OCI-LY7 (cell line): Measurements from ENCODE around the gene MAST1. TPM values are rescaled to one million over a fixed set of nuclear protein-coding genes. Genes with fewer than 3 reads are reported as not detected.

Experiments used
- BruUV-seq: library from RNA; stranded (reverse); fragments of 400-500 nt; replicated peaks from 2 replicates; lab custom pipeline; 2021; lab: Mats Ljungman, UMichigan
- CTCF ChIA-PET: fragments of 300-600 bp; sonication (Branson Sonifier 250); formaldehyde crosslinking; loops from one replicate; lab custom pipeline; 2022; ENCODE audit warnings: antibody characterized with exemption; ENCODE audit not compliant: unreplicated experiment; lab: Charles Lee
- POLR2A ChIA-PET: fragments of 300-600 bp; sonication (Branson Sonifier 250); formaldehyde crosslinking; loops from one replicate; lab custom pipeline; 2022; ENCODE audit warnings: antibody characterized with exemption; lab: Charles Lee
- DNase-seq: peaks from one replicate; pipeline ENCODE4 v3.0.0-alpha.2; 2015; ENCODE audit warnings: low spot score
- H2AFZ ChIP-seq: fragments of 200-600 bp; sonication (generic), shearing (Covaris generic); 2 replicates; pipeline ENCODE4 v1.6.1; 2014; ENCODE audit warnings: mild to moderate bottlenecking, antibody characterized with exemption, low read length, moderate library complexity
- H3K27ac ChIP-seq: fragments of 200-600 bp; sonication (generic); 2 replicates; pipeline ENCODE4 v1.5.1; 2014; ENCODE audit warnings: mixed run types, low read depth, mild to moderate bottlenecking, moderate library complexity, low read length, inconsistent platforms; ENCODE audit not compliant: poor library complexity, severe bottlenecking
- H3K36me3 ChIP-seq: fragments of 200-600 bp; sonication (generic); 2 replicates; pipeline ENCODE4 v1.6.1; 2014; ENCODE audit warnings: mild to moderate bottlenecking, antibody characterized with exemption, low read length, moderate library complexity, mixed read lengths; ENCODE audit not compliant: insufficient read depth
- H3K4me1 ChIP-seq: fragments of 200-600 bp; sonication (generic); 2 replicates; pipeline ENCODE4 v1.5.1; 2014; ENCODE audit warnings: mild to moderate bottlenecking, low read length; ENCODE audit not compliant: insufficient read depth, poor library complexity, severe bottlenecking
- H3K4me2 ChIP-seq: fragments of 200-600 bp; sonication (generic); 2 replicates; pipeline ENCODE4 v1.6.1; 2014; ENCODE audit warnings: mild to moderate bottlenecking, low read length
- H3K4me3 ChIP-seq: fragments of 200-600 bp; sonication (generic); 2 replicates; pipeline ENCODE4 v1.5.1; 2014; ENCODE audit warnings: mild to moderate bottlenecking, low read depth, low read length; ENCODE audit not compliant: poor library complexity, severe bottlenecking
- H3K79me2 ChIP-seq: fragments of 200-600 bp; sonication (generic); 2 replicates; pipeline ENCODE4 v1.6.1; 2016; ENCODE audit warnings: low read depth, mild to moderate bottlenecking, low read length, moderate library complexity, mixed read lengths; ENCODE audit not compliant: insufficient read depth
- H3K9me2 ChIP-seq: fragments of 200-600 bp; sonication (generic); 2 replicates; pipeline ENCODE4 v1.6.1; 2016; ENCODE audit warnings: mild to moderate bottlenecking, low read length, mixed read lengths; ENCODE audit not compliant: insufficient read depth
- H3K9me3 ChIP-seq: fragments of 200-600 bp; sonication (generic); 2 replicates; pipeline ENCODE4 v1.6.1; 2014; ENCODE audit warnings: mild to moderate bottlenecking, mixed run types, low read length, mixed read lengths
- H4K20me1 ChIP-seq: fragments of 200-600 bp; sonication (generic); 2 replicates; pipeline ENCODE4 v1.6.1; 2014; ENCODE audit warnings: mild to moderate bottlenecking, antibody characterized with exemption, low read length, moderate library complexity, mixed read lengths; ENCODE audit not compliant: insufficient read depth
- CTCF ChIP-seq: fragments of 200-600 bp; sonication (generic); conservative IDR thresholded peaks from 2 replicates; pipeline ENCODE4 v1.5.1; 2014; ENCODE audit warnings: mild to moderate bottlenecking, antibody characterized with exemption, low read length, moderate library complexity, mixed read lengths
- EZH2phosphoT487 ChIP-seq: fragments of 200-600 bp; sonication (generic); IDR thresholded peaks from 2 replicates; pipeline ENCODE4 v1.6.1; 2018; ENCODE audit warnings: low read depth, borderline replicate concordance, mild to moderate bottlenecking, mixed run types, antibody characterized with exemption, low read length, moderate library complexity, mixed read lengths
- intact Hi-C: fragments of 100-400 bp; cut with micrococcal nuclease; formaldehyde crosslinking; loops from one replicate; pipeline ENCODE4 v1.10.0; 2022; ENCODE audit not compliant: unreplicated experiment
- total RNA-seq, 2 experiments: library from RNA; depleted of rRNA in 1 of 2; stranded (reverse); fragments of >200 nt in 1 of 2; shearing (Covaris generic) in 1 of 2; gene quantifications; 2 replicates each; pipeline ENCODE4 v1.2.3, GENCODE V29; 2014 to 2022

MAST1 gene
- total RNA-seq, 2 experiments from 2014 or later, result 9.1 to 21.1 TPM

GRCh38 chr19:12871681-12872080 is 33.4 kb downstream of the MAST1 start:
- Histone ChIP-seq H3K36me3 (peaks cover 26% of the 10 kb centered on the region), H3K4me2 (no peak overlapping the region), H3K4me1 (peaks cover 12% of the 10 kb centered on the region), H3K4me3 (no peak overlapping the region), H2AFZ (no peak overlapping the region), H4K20me1 (no peaks in the 10 kb centered on the region), H3K79me2 (no peaks in the 10 kb centered on the region), H3K27ac (no peak overlapping the region), H3K9me3 (no peaks in the 10 kb centered on the region), H3K9me2 (no peaks in the 10 kb centered on the region)
- intact Hi-C loops, result no loop called here
- POLR2A ChIA-PET, result interaction anchor here (0.7 to 1.1 kb wide), 3 partner anchors 9 to 17 kb away, joined by 3 to 5 read pairs (median 4); no protein-coding TSS in a partner anchor
- no TSS peak for BruUV-seq
- CTCF ChIA-PET, result no interaction called here
- DNase-seq, result no peak
- TF ChIP-seq EZH2phosphoT487 (no peak), CTCF (no peak)

GRCh38 chr19:12872255-12872654 is 33.9 kb downstream of the MAST1 start:
- Histone ChIP-seq H2AFZ (no peak overlapping the region), H3K79me2 (no peaks in the 10 kb centered on the region), H3K9me2 (no peaks in the 10 kb centered on the region), H3K27ac (no peak overlapping the region), H3K9me3 (no peaks in the 10 kb centered on the region), H3K4me2 (no peak overlapping the region), H3K36me3 (peaks cover 26% of the 10 kb centered on the region), H3K4me3 (no peak overlapping the region), H3K4me1 (peaks cover 7% of the 10 kb centered on the region), H4K20me1 (no peaks in the 10 kb centered on the region)
- ChIA-PET CTCF (no interaction called here), POLR2A (interaction anchor here (0.6 to 1.3 kb wide), 5 partner anchors 8 to 285 kb away, joined by 3 to 9 read pairs (median 3); no protein-coding TSS in a partner anchor)
- BruUV-seq, result no TSS peak
- no peak for TF ChIP-seq EZH2phosphoT487
- no peak for DNase-seq
- intact Hi-C loops, result no loop called here

GRCh38 chr19:12872941-12873890 is 34.9 kb downstream of the MAST1 start:
- no TSS peak for BruUV-seq
- H3K4me3 ChIP-seq, result no peak overlapping the region
- H3K79me2 ChIP-seq, result no peaks in the 10 kb centered on the region
- no peaks in the 10 kb centered on the region for H3K9me3 ChIP-seq
- no peak for TF ChIP-seq CTCF
- TF ChIP-seq EZH2phosphoT487, result no peak
- intact Hi-C loops, result no loop called here
- H3K4me2 ChIP-seq, result no peak overlapping the region
- H3K4me1 ChIP-seq, result no peaks in the 10 kb centered on the region
- no peaks in the 10 kb centered on the region for H4K20me1 ChIP-seq
- DNase-seq, result peak; percentile 74
- H2AFZ ChIP-seq, result no peak overlapping the region
- CTCF ChIA-PET, result interaction anchor here (0.6 kb wide), 2 partner anchors 7 to 55 kb away, joined by 3 read pairs; no protein-coding TSS in a partner anchor
- POLR2A ChIA-PET, result interaction anchor here (0.6 to 1.3 kb wide), 6 partner anchors 9 to 284 kb away, joined by 3 to 9 read pairs (median 3); no protein-coding TSS in a partner anchor
- no peak overlapping the region for H3K27ac ChIP-seq
- H3K36me3 ChIP-seq, result peaks cover 31% of the 10 kb centered on the region
- no peaks in the 10 kb centered on the region for H3K9me2 ChIP-seq
